ENCODE data around the gene FOXP1. TPM values are rescaled to one million over a fixed set of nuclear protein-coding genes. Genes with fewer than 3 reads are reported as not detected.
"Not testable (repeated sequence)": the region's sequence is repeated elsewhere in the genome, so short reads cannot be mapped to it uniquely, and the experiment has no call there.

FOXP1 gene
- total and polyA plus RNA-seq, 2 donors (not counting 1 experiment from before 2014, with no cell fraction given) = 70.3 to 101 TPM

DNA sequence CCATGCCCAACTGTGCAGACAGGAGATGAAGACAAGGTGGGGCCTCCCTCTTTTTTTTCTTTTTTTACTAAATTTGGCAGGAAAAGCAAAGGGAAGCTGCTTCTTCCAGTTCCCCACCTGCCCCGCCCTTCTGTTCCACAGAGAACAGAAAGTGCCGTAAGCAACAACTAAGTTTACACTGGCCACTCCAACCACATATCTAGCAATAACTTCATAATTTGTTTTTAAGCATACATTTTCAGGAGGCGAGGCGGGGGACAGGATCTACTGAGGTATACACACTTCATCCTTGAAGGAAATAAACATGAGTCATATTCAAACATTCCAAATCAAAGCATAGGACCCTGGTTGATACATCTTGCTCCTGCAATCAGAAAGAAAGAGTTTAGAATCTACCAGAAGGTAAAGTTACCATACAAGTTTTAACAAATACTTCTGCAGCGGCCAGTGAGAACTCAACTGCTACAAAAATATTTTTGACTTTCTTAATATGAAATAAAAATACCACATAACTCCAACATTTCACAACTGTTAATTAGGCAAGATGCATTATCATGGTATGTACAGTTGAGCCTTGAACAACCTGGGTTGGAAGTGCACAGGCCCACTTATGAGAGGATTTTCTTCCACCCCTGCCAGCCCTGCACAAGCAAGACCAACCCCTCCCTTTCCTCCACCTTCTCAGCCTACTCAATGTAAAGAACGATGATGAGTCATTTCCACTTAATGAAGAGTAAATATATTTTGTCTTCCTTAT, 50.7 kb downstream of the FOXP1 start:
- no peaks in the 10 kb centered on the region for H3K27me3 ChIP-seq (ENCODE audit: control insufficient read depth, insufficient read depth, low read length)
- DNase-seq (ENCODE audit: low read depth in 2 of 2) = peak; percentile 34 to 68
- no peak overlapping the region for H3K9ac ChIP-seq (ENCODE audit: insufficient read depth, low read length)
- H3K27ac ChIP-seq (ENCODE audit: insufficient read depth, low read length) = no peak overlapping the region
- no peaks in the 10 kb centered on the region for H4K20me1 ChIP-seq (ENCODE audit: control insufficient read depth, extremely low read depth, insufficient read depth, low read length)
- H3K36me3 ChIP-seq (ENCODE audit: control insufficient read depth, insufficient read depth, low read length) = no peaks in the 10 kb centered on the region
- no peak for TF ChIP-seq EZH2 (IDR thresholded peaks at IDR 0.05; ENCODE audit: low read length, missing control alignments)
- TF ChIP-seq, protein P1, sequence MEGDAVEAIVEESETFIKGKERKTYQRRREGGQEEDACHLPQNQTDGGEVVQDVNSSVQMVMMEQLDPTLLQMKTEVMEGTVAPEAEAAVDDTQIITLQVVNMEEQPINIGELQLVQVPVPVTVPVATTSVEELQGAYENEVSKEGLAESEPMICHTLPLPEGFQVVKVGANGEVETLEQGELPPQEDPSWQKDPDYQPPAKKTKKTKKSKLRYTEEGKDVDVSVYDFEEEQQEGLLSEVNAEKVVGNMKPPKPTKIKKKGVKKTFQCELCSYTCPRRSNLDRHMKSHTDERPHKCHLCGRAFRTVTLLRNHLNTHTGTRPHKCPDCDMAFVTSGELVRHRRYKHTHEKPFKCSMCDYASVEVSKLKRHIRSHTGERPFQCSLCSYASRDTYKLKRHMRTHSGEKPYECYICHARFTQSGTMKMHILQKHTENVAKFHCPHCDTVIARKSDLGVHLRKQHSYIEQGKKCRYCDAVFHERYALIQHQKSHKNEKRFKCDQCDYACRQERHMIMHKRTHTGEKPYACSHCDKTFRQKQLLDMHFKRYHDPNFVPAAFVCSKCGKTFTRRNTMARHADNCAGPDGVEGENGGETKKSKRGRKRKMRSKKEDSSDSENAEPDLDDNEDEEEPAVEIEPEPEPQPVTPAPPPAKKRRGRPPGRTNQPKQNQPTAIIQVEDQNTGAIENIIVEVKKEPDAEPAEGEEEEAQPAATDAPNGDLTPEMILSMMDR (conservative IDR thresholded peaks at IDR 0.05 in 1 of 2, IDR thresholded peaks at IDR 0.05 in 1 of 2; ENCODE audit: low read depth in 1 of 2, low read length in 2 of 2) = no peak
- no peaks in the 10 kb centered on the region for H3K9me3 ChIP-seq (ENCODE audit: control insufficient read depth, insufficient read depth, low read depth, low read length)
- no peak overlapping the region for H3K4me3 ChIP-seq (replicated peaks in 1 of 4; ENCODE audit: control extremely low read depth in 1 of 4, insufficient read depth in 1 of 4, low read depth in 3 of 4, low read length in 4 of 4)
- H3K4me2 ChIP-seq (ENCODE audit: extremely low read depth, insufficient read depth, low read length) = no peak overlapping the region
- H2AFZ ChIP-seq (ENCODE audit: low read length) = no peak overlapping the region
- H3K79me2 ChIP-seq (ENCODE audit: control insufficient read depth, insufficient read depth, low read length) = no peaks in the 10 kb centered on the region
- H3K4me1 ChIP-seq (ENCODE audit: control insufficient read depth, extremely low read depth, insufficient read depth, low read length) = peaks cover 17% of the 10 kb centered on the region

DNA sequence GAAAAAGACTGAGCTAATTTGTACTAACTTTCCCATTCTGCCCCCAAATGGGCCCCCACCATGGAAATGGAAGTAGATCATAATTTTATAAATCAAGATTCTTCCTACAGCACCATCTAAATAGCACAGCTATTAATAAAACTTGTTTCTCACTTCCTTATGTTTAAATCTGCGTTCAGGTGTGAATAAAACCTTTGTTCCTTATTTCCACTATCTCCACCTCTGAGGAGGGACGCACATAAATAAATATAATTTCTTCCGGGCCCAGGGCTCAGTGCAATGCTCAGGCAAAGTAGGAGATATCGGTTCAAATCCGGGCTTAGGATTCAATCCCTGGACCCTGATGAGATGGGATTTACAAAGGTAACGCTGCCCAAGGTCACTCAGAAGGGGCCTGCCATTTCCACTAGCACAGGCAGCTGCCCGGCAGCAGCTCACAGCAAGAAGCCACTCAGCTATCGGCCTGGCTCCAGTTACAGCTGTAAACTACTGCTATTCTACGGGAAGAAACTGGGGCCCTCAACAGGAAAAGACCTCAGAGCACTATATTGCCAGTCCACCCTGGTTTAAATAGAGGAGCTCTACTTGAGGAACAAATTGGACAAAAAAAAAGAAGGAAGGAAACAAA, 52.5 kb downstream of the FOXP1 start:
- H3K27me3 ChIP-seq (ENCODE audit: control insufficient read depth, insufficient read depth, low read length) = no peaks in the 10 kb centered on the region
- H3K36me3 ChIP-seq (ENCODE audit: control insufficient read depth, insufficient read depth, low read length) = no peaks in the 10 kb centered on the region
- no peak for TF ChIP-seq EZH2 (IDR thresholded peaks at IDR 0.05; ENCODE audit: low read length, missing control alignments)
- TF ChIP-seq, protein P1 (conservative IDR thresholded peaks at IDR 0.05 in 1 of 2, IDR thresholded peaks at IDR 0.05 in 1 of 2; ENCODE audit: low read depth in 1 of 2, low read length in 2 of 2) = no peak
- H2AFZ ChIP-seq (ENCODE audit: low read length) = no peak overlapping the region
- no peak overlapping the region for H3K9ac ChIP-seq (ENCODE audit: insufficient read depth, low read length)
- H3K4me3 ChIP-seq (replicated peaks in 1 of 4; ENCODE audit: control extremely low read depth in 1 of 4, insufficient read depth in 1 of 4, low read depth in 3 of 4, low read length in 4 of 4) = no peak overlapping the region
- no peak for DNase-seq (ENCODE audit: low read depth in 2 of 2)
- H3K4me2 ChIP-seq (ENCODE audit: extremely low read depth, insufficient read depth, low read length) = no peak overlapping the region
- no peaks in the 10 kb centered on the region for H3K79me2 ChIP-seq (ENCODE audit: control insufficient read depth, insufficient read depth, low read length)
- H4K20me1 ChIP-seq (ENCODE audit: control insufficient read depth, extremely low read depth, insufficient read depth, low read length) = no peaks in the 10 kb centered on the region
- no peaks in the 10 kb centered on the region for H3K9me3 ChIP-seq (ENCODE audit: control insufficient read depth, insufficient read depth, low read depth, low read length)
- H3K27ac ChIP-seq (ENCODE audit: insufficient read depth, low read length) = no peak overlapping the region
- H3K4me1 ChIP-seq (ENCODE audit: control insufficient read depth, extremely low read depth, insufficient read depth, low read length) = peaks cover 5% of the 10 kb centered on the region

DNA sequence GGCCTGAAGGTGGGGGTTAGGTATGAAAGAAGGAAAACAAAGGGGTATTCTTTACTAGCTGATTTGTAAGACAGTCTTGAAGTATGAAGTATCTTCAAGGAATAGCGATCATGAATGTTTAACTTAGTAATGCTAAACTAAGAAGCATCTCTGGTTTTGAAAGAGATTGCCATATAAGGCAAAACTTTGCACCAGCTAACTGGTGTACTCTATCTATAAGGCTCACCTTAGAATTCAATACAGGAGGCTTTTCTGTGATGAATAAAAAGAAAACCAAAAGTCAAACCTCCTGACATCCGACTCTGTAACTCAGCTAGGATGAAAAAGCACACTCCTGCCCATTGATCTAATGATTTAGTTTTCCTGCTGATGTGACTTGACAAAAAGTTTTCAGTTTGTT, 54.7 kb downstream of the FOXP1 start:
- Histone ChIP-seq H4K20me1 (ENCODE audit: control insufficient read depth, extremely low read depth, insufficient read depth, low read length) (no peaks in the 10 kb centered on the region), H3K9me3 (ENCODE audit: control insufficient read depth, insufficient read depth, low read depth, low read length) (no peaks in the 10 kb centered on the region), H3K27ac (ENCODE audit: insufficient read depth, low read length) (no peak overlapping the region), H3K4me1 (ENCODE audit: control insufficient read depth, extremely low read depth, insufficient read depth, low read length) (no peaks in the 10 kb centered on the region), H3K79me2 (ENCODE audit: control insufficient read depth, insufficient read depth, low read length) (no peaks in the 10 kb centered on the region), H2AFZ (ENCODE audit: low read length) (no peak overlapping the region), H3K36me3 (ENCODE audit: control insufficient read depth, insufficient read depth, low read length) (no peaks in the 10 kb centered on the region), H3K4me3 (replicated peaks in 1 of 4; ENCODE audit: control extremely low read depth in 1 of 4, insufficient read depth in 1 of 4, low read depth in 3 of 4, low read length in 4 of 4) (no peak overlapping the region), H3K27me3 (ENCODE audit: control insufficient read depth, insufficient read depth, low read length) (no peaks in the 10 kb centered on the region), H3K4me2 (ENCODE audit: extremely low read depth, insufficient read depth, low read length) (no peak overlapping the region), H3K9ac (ENCODE audit: insufficient read depth, low read length) (no peak overlapping the region)
- DNase-seq (ENCODE audit: low read depth in 2 of 2) = no peak
- no peak for TF ChIP-seq EZH2 (IDR thresholded peaks at IDR 0.05; ENCODE audit: low read length, missing control alignments)
- TF ChIP-seq, protein P1 (conservative IDR thresholded peaks at IDR 0.05 in 1 of 2, IDR thresholded peaks at IDR 0.05 in 1 of 2; ENCODE audit: low read depth in 1 of 2, low read length in 2 of 2) = no peak

DNA sequence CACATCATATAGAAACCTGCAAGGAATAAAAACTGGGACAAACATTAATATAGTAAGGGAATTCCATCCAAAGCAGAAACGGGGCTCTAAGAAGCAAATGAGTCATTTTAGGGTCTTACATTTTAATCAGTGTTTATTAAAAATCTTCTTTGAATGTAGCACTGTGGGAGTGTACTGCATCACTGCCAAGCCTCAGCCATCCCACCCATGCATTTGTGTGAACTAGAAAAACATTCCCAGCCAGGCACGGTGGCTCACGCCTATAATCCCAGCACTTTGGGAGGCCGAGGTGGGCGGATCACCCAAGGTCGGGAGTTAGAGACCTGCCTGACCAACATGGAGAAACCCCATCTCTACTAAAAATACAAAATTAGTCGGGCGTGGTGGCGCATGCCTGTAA, 57.1 kb downstream of the FOXP1 start:
- peak in 1 of 2 donors; percentile 70 for DNase-seq (ENCODE audit: low read depth in 2 of 2)
- H4K20me1 ChIP-seq (ENCODE audit: control insufficient read depth, extremely low read depth, insufficient read depth, low read length); H2AFZ ChIP-seq (ENCODE audit: low read length); H3K27ac ChIP-seq (ENCODE audit: insufficient read depth, low read length); H3K4me1 ChIP-seq (ENCODE audit: control insufficient read depth, extremely low read depth, insufficient read depth, low read length); H3K27me3 ChIP-seq (ENCODE audit: control insufficient read depth, insufficient read depth, low read length); H3K4me3 ChIP-seq (replicated peaks in 1 of 4; ENCODE audit: control extremely low read depth in 1 of 4, insufficient read depth in 1 of 4, low read depth in 3 of 4, low read length in 4 of 4); H3K4me2 ChIP-seq (ENCODE audit: extremely low read depth, insufficient read depth, low read length); H3K9ac ChIP-seq (ENCODE audit: insufficient read depth, low read length); H3K36me3 ChIP-seq (ENCODE audit: control insufficient read depth, insufficient read depth, low read length); H3K9me3 ChIP-seq (ENCODE audit: control insufficient read depth, insufficient read depth, low read depth, low read length); H3K79me2 ChIP-seq (ENCODE audit: control insufficient read depth, insufficient read depth, low read length): not testable (repeated sequence)

Measured in fibroblast of lung (primary cell).